Measurements from ENCODE around the gene SKI. TPM values are rescaled to one million over a fixed set of nuclear protein-coding genes. Genes with fewer than 3 reads are reported as not detected.
A peak's percentile ranks its signal among the peaks of the same experiment; 100 is the strongest.

The SKI gene
- total and polyA plus RNA-seq, 9 of the 15 experiments (the other 6 are each of a cell fraction or from before 2014, with no cell fraction given) = 0.10 to 60.5 (median 4.6) TPM

- TF ChIP-seq MGA (IDR thresholded peaks at IDR 0.05) (peak; percentile 97), XRCC4 (IDR thresholded peaks at IDR 0.05; ENCODE audit: extremely low read depth, insufficient read depth, insufficient read length) (no peak), GABPA (tag; conservative IDR thresholded peaks at IDR 0.05; ENCODE audit: low read depth) (no peak), RBM17 (IDR thresholded peaks at IDR 0.05; ENCODE audit: borderline replicate concordance, low read depth, low read length) (no peak), ZHX1 (conservative IDR thresholded peaks at IDR 0.05; ENCODE audit: low read length) (no peak), ZNF224 (CRISPR knock-in tag; IDR thresholded peaks at IDR 0.05) (no peak), STAT6 (CRISPR knock-in tag; IDR thresholded peaks at IDR 0.05) (no peak), SREBF1 (IDR thresholded peaks at IDR 0.05; ENCODE audit: borderline replicate concordance, low read depth, low read length) (no peak), ZNF3 (CRISPR knock-in tag; IDR thresholded peaks at IDR 0.05) (no peak), ZNF354B (CRISPR knock-in tag; IDR thresholded peaks at IDR 0.05) (no peak)
Observed at GRCh38 chr1:2229037-2229864, 1.1 kb downstream of the SKI start (continued).

All from K562 (cell line).